Measurements from ENCODE around the gene ASIC2. TPM values are rescaled to one million over a fixed set of nuclear protein-coding genes. Genes with fewer than 3 reads are reported as not detected.

Gene ASIC2
- total and polyA plus RNA-seq, 12 donors = 0.29 to 1.5 (median 0.69) TPM

DNA sequence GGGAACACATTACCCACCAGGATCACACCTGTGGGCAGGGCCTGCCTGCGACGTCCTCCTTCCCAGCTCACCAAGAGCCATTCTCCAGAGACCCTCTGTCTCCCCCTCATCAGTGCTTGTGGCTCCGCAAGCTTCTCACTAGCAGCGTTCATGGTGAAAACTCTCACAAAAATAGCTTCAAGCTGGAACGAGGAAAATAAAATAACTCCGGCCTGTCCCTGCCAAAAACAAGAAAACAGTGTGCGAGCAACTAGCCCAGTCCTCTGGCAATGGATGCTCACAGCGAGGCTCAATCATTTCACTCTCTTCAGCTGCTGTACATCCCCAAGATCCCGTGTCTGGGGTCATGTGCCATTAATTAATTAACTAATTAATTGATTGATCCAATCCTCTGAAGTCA lies 283.5 kb downstream of the ASIC2 start:
- Histone ChIP-seq H3K27ac (no peak overlapping the region), H3K4me3 (no peak overlapping the region), H3K4me1 (replicated peaks in 1 of 2) (no peaks in the 10 kb centered on the region), H3K9me3 (replicated peaks in 1 of 3) (no peaks in the 10 kb centered on the region), H3K36me3 (replicated peaks in 1 of 2) (no peaks in the 10 kb centered on the region), H3K27me3 (no peaks in the 10 kb centered on the region)
- TF ChIP-seq, protein P1, sequence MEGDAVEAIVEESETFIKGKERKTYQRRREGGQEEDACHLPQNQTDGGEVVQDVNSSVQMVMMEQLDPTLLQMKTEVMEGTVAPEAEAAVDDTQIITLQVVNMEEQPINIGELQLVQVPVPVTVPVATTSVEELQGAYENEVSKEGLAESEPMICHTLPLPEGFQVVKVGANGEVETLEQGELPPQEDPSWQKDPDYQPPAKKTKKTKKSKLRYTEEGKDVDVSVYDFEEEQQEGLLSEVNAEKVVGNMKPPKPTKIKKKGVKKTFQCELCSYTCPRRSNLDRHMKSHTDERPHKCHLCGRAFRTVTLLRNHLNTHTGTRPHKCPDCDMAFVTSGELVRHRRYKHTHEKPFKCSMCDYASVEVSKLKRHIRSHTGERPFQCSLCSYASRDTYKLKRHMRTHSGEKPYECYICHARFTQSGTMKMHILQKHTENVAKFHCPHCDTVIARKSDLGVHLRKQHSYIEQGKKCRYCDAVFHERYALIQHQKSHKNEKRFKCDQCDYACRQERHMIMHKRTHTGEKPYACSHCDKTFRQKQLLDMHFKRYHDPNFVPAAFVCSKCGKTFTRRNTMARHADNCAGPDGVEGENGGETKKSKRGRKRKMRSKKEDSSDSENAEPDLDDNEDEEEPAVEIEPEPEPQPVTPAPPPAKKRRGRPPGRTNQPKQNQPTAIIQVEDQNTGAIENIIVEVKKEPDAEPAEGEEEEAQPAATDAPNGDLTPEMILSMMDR (IDR thresholded peaks at IDR 0.05) = no peak
- TF ChIP-seq POLR2A (IDR thresholded peaks at IDR 0.05) = no peak
- intact Hi-C loops (cut with DNase I) = no loop called here
- no peak for DNase-seq
- WGBS, 4 donors = 80 to 86% (median 84%) methylated on average over 9 of the region's 9 CpGs

DNA sequence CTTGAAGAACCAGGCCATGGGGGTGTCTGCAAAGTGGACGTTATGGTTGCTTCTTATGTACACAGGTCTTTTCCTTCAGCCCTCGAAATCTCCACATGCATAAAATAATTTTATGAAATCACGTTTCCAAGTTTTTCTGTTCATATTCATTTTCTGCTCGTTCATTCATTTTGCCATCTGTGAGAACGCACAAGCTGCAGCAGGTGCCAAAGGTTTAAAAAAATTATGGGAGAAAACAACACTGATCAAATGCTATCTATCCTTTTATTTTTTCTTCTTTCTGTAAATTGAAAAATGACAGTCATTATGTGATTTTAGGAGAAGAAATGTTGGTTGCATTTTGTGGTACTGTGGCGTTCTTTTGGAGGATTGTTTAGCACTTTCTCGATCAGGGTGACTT lies 285.9 kb downstream of the ASIC2 start:
- Histone ChIP-seq H3K27me3 (no peaks in the 10 kb centered on the region), H3K27ac (no peak overlapping the region), H3K36me3 (replicated peaks in 1 of 2) (no peaks in the 10 kb centered on the region), H3K4me3 (no peak overlapping the region), H3K9me3 (replicated peaks in 1 of 3) (no peaks in the 10 kb centered on the region), H3K4me1 (replicated peaks in 1 of 2) (no peaks in the 10 kb centered on the region)
- no peak for DNase-seq
- WGBS, 4 donors = 72 to 77% (median 74%) methylated on average over 7 of the region's 7 CpGs
- intact Hi-C loops (cut with DNase I) = no loop called here
- no peak for TF ChIP-seq POLR2A (IDR thresholded peaks at IDR 0.05)

DNA sequence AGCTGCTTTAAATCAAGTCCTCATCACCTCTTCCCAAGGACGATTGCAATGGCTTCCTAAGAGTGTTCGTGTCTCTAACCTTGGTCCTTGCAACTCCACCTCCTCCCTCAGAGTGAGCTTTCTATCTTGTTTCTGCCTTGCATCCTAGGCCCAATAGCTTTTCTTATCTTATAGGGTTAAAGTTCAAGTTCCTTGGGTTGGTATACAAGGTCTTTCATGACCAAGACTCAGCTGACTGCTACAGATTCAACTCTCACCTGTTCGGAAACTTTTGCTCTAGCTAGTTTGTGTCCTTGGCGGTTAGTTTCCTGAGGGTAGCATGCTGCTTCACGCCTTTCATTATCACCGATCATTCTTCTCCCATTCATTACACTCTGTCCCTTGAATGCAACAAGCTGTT lies 290.8 kb downstream of the ASIC2 start:
- no peak overlapping the region for H3K4me3 ChIP-seq
- no peak overlapping the region for H3K27ac ChIP-seq
- no peaks in the 10 kb centered on the region for H3K9me3 ChIP-seq (replicated peaks in 1 of 3)
- no peaks in the 10 kb centered on the region for H3K36me3 ChIP-seq (replicated peaks in 1 of 2)
- 75 to 80% (median 78%) methylated on average over 6 of the region's 6 CpGs for WGBS, 4 donors
- intact Hi-C loops (cut with DNase I) = no loop called here
- H3K27me3 ChIP-seq = no peaks in the 10 kb centered on the region
- TF ChIP-seq POLR2A (IDR thresholded peaks at IDR 0.05) = no peak
- TF ChIP-seq, protein P1 (IDR thresholded peaks at IDR 0.05) = no peak
- DNase-seq = no peak
- no peaks in the 10 kb centered on the region for H3K4me1 ChIP-seq (replicated peaks in 1 of 2)

GRCh38 chr17:32998887-32999228 lies 294.2 kb downstream of the ASIC2 start:
- no peaks in the 10 kb centered on the region for H3K9me3 ChIP-seq (replicated peaks in 1 of 3)
- no peaks in the 10 kb centered on the region for H3K27me3 ChIP-seq
- no peaks in the 10 kb centered on the region for H3K4me1 ChIP-seq (replicated peaks in 1 of 2)
- intact Hi-C loops (cut with DNase I) = no loop called here
- H3K36me3 ChIP-seq (replicated peaks in 1 of 2) = no peaks in the 10 kb centered on the region
- 42 to 58% (median 43%) methylated on average over 7 of the region's 7 CpGs for WGBS, 4 donors
- DNase-seq = peak in 1 of 7 donors; percentile 2
- no peak for TF ChIP-seq POLR2A (IDR thresholded peaks at IDR 0.05)
- TF ChIP-seq, protein P1 (IDR thresholded peaks at IDR 0.05) = no peak
- no peak overlapping the region for H3K4me3 ChIP-seq
- H3K27ac ChIP-seq = no peak overlapping the region

- 1 to 5% (median 3%) methylated on average over 6 to 18 of the region's 18 CpGs for WGBS, 4 donors
- intact Hi-C loops (cut with DNase I) = no loop called here
- H3K9me3 ChIP-seq (replicated peaks in 1 of 3) = no peaks in the 10 kb centered on the region
- no peaks in the 10 kb centered on the region for H3K36me3 ChIP-seq (replicated peaks in 1 of 2)
- H3K27ac ChIP-seq = no peak overlapping the region
- H3K4me1 ChIP-seq (replicated peaks in 1 of 2) = no peaks in the 10 kb centered on the region
- no peak overlapping the region for H3K4me3 ChIP-seq
- H3K27me3 ChIP-seq = no peaks in the 10 kb centered on the region
- no peak for TF ChIP-seq POLR2A (IDR thresholded peaks at IDR 0.05)
- TF ChIP-seq, protein P1 (IDR thresholded peaks at IDR 0.05) = peak; percentile 59 to 92 (median 74)
- DNase-seq = peak; percentile 70 to 89 (median 82)
Observed at GRCh38 chr17:32998111-32998886, 294.8 kb downstream of the ASIC2 start.
